ACHN (cell line): Measurements from ENCODE around the gene TOR4A.

Experiments
- DNase-seq: peaks from one replicate; pipeline ENCODE4 v3.0.0-alpha.2; 2015
- in situ Hi-C: cut with HindIII; loops from 2 replicates; pipeline ENCODE4 v1.10.0; 2017; ENCODE audit warnings: low sequenced_read_pairs, low pct_ligation_motif_present, low pct_unique_long_range_greater_than_20kb

Gene TOR4A

GRCh38 chr9:137277329-137278041, at the start of gene TOR4A:
Gene TOR4A (plus strand): TSS chr9:137277726. CDS start chr9:137278690, 964 bp downstream.
- DNase-seq = peak; percentile 91
- in situ Hi-C loops = no loop called here

GRCh38 chr9:137227853-137228505, 49.5 kb upstream of the TOR4A start:
- in situ Hi-C loops = no loop called here
- DNase-seq = no peak

DNA sequence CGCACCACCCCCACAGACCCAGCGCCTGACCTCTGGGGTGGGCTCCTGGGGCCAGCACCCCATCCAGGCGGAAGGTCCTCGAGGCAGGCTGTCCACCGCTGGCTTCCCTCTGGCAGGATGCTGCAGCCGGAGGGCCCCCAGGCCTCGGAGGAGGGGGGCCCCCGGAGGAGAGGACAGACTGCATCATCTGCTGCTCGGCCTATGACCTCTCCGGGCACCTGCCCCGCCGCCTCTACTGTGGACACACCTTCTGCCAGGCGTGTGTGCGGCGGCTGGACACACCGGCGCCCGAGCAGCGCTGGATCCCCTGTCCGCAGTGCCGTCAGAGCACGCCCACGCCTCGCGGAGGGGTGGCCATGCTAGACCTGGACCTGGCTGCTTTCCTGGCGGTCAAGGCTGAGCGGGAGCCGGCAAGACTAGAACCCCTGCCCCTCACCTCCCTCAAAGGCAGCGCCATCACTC, 49.0 kb upstream of the TOR4A start:
- in situ Hi-C loops = no loop called here
- no peak for DNase-seq

DNA sequence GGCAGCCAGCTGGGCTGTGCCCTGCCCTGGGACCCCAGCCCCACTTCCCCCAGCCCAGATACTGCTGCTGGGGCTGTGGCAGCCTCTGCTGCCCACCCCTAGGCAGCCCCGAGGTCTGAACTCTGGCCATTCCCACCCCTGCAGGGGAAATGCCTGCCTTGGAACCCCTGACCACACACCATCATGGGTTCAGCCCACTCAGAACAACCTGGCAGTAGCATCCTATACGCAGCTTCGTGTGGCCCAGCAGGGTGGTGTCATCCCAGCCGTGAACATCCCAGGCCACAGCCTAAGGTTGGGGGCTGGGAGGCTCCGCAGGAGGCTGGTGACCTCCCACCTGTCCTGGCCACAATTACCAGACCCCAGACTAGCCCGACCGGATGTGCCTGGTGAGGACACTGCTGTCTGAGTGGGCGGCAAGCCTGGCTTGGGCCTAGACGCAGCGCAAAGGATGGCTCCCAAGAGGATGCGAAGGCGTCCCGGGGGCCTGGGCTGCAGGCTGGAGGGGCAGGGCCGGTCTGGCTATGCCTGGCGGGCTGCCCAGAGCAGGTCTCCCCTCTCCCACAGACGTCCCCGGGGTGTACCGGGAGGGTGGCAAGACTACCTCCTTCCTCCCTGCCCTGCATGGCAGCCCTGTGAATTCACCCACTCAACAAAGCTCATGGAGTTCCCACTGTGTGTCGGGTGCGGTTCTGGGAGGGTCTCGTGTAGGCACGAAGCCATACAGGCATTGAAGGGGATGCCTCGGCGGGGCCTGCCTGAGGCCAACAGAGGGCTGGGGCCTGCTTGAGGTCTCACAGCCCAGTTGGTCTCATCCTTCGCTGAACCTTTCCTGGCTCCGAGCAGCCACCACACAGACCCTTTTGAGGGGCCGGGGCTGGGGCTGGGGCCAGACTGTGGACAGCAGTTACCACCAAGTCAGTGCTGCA, 48.3 kb upstream of the TOR4A start:
- DNase-seq = no peak
- in situ Hi-C loops = no loop called here

DNA sequence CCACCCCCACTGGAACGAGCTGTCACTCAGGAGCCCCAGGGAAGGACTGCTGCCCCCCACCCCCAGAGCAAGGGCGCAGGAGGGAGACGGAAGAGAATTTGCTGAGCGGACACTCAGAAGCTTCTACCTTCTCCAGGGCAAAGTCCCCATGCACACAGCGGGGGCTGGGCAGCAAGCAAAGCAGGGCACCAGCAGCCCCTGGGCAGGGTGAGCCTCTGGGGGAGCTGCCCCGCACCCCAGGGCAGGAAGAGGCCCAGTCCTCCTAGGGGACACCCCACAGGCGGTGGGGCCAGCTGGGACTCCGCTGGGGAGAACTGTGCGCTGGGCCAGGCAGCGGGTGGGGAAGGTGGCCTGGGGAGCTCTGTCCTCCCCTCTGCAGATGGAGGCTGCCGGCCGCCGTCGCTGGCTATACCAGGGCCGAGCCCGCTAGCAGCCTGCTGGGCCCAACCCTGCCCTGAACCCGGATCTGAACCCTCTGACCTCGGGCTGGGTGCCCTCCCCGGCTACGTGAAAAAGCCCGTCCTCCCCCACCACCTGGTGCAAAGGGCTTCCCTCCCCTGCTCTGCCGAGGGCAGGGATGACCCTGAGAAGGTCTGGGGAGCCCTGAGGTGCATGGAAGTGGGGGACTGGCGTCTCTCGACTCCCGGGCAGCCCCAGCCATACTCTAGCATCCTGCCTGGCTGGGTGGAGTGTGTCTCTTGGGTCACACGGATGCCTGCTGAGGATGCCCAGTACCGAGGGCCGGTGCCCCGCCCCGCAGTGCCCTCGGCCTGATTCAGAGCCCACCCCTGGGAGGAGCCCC, 47.4 kb upstream of the TOR4A start:
- DNase-seq = no peak
- in situ Hi-C loops = no loop called here

DNA sequence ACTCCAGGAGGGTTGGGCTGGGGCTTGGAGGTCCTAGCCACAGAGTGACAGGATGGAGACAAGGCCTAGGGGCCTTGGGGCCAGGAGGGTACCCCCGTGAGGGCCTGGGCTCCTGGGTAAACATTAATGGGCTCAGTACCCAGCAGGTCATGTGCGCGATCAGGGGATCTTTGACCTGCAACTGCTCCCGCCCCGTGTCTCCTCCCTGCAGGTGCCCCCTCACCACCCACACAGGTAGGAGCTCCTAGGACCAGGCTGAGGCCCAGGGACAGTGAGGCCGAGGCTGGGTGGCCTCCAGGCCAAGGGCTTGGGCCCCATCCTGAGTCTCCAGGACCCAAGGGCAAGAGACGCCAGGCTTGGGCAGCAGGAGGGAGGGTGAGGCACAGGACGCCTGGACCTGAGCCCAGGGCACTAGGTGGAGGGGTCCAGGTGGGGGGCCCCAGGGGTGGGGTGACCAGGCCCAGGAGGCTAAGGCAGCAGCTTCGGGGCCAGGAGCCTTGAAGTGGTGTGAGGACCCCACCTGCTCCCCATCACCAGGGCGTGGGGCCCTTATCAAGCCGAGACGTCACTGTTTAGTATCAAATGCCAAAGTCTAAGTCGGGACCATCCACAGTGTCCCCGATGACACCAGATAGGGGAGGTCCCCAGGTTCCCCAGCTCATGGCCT, 46.7 kb upstream of the TOR4A start, which contains the start of gene SLC34A3:
TSS of gene SLC34A3 (plus strand) at position 197 of the 667 bp plus-strand sequence. CDS start 802 bp downstream, outside the sequence.
- DNase-seq = no peak
- in situ Hi-C loops = no loop called here

GRCh38 chr9:137231372-137232039, 46.0 kb upstream of the TOR4A start:
- DNase-seq = no peak
- in situ Hi-C loops = no loop called here

- in situ Hi-C loops = no loop called here
- no peak for DNase-seq
These were observed 45.4 kb upstream of the TOR4A start for GRCh38 chr9:137232101-137232500.

- in situ Hi-C loops = no loop called here
- DNase-seq = no peak
These were observed 45.0 kb upstream of the TOR4A start for GRCh38 chr9:137232510-137232909.

DNA sequence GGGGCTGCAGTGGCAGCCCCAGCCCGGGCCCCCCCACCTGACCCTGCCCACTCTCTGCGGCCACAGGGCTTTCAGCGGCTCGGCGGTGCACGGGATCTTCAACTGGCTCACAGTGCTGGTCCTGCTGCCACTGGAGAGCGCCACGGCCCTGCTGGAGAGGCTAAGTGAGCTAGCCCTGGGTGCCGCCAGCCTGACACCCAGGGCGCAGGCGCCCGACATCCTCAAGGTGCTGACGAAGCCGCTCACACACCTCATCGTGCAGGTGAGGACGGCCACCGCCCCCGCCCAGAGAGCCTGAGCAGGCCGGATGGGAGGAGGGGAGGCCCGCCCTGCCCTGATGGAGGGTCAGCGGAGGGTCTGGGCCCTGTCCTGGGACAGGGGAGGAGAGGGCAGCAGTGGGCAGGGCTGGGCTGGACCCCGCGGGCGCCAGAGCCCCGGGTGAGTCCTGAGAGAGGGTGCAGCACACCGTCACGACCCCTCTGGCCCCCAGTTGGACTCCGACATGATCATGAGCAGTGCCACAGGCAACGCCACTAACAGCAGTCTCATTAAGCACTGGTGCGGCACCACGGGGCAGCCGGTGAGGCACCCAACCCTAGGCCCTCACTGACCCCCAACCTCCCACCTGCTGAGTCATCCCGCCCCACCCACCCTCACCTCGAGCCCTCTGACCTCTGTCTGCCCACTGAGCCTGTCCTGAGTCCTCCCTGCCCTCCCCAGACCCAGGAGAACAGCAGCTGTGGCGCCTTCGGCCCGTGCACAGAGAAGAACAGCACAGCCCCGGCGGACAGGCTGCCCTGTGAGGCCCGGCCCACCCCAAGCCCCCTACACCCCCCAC, 44.2 kb upstream of the TOR4A start:
- in situ Hi-C loops = no loop called here
- no peak for DNase-seq

DNA sequence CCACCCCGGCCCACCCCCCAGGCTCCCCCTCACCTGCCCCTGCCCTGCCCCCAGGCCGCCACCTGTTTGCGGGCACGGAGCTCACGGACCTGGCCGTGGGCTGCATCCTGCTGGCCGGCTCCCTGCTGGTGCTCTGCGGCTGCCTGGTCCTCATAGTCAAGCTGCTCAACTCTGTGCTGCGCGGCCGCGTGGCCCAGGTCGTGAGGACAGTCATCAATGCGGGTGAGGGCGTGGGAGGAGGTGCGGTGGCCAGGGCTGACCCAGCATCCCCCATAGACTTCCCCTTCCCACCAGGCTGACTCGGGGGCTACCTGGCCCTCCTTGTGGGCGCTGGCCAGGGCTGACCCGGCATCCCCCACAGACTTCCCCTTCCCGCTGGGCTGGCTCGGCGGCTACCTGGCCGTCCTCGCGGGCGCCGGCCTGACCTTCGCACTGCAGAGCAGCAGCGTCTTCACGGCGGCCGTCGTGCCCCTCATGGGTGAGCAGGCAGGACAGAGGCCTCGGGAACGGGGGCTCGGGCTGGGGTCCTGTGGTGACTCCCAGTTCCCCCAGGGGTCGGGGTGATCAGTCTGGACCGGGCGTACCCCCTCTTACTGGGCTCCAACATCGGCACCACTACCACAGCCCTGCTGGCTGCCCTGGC, 43.4 kb upstream of the TOR4A start:
- in situ Hi-C loops = no loop called here
- no peak for DNase-seq

DNA sequence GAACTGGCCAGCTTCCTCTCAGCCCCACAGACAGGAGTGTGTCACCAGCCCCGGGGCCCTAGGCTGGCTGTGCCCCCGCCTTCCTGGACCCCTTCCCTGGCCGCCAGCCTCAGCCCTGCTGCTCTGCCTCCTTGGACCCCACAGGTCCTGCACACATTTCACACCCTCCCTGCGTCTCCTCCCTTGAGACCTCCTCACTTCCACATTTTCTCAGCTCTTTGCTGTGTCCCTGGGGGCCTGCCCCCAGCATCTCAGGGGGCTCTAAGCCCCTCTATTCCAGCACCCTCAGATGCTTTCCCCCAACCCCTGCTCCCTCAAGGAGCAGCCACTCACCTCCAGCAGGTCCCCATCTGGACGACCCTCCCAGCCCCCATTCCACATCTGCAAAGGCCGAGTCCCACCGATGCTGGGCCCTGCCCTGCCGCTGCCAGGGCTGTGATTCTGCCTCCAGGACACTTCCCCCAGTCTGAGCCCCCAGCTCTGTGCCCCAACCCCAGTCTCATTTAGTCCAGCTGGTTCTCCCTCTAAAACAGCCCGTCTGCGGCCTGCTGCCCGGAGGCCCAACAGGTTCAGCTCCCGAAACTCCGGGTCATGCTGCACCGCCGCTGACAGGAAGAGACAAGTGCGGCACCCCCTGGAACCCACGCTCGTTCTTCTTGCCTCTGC, 42.6 kb upstream of the TOR4A start:
- no peak for DNase-seq
- in situ Hi-C loops = no loop called here

DNA sequence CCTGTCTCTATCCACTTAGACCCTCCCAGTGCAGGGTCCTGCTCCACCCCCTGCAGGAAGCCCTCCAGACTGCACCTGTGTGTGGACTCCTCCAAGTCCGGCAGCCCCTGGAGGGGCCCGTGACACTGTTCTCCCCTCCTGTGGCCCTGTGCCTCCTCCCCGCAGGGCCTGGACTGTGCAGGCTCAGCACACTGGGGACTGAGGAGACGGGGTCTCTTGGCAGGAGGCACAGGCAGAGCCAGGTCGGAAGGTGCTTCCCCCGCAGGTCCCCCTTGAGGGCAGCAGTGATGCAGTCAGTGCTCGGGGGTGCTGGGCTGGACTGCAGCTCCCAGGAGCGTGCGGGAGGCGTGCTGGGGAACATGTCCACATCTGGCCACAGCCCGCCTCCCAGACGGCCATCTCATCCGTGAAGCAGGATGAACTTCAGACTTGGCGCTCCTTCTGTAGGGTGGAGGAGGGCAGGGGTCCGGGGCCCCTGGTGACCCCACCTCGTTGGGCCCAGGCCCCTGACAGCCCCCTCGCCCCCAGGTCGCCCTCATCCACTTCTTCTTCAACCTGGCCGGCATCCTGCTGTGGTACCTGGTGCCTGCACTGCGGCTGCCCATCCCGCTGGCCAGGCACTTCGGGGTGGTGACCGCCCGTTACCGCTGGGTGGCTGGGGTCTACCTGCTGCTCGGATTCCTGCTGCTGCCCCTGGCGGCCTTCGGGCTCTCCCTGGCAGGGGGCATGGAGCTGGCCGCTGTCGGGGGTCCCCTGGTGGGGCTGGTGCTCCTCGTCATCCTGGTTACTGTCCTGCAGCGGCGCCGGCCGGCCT, 41.9 kb upstream of the TOR4A start:
- in situ Hi-C loops = no loop called here
- DNase-seq = no peak

- DNase-seq = peak; percentile 75
- in situ Hi-C loops = no loop called here
These were observed 41.1 kb upstream of the TOR4A start for GRCh38 chr9:137236238-137236935.
